ENCODE results near the gene PEAK1. TPM values are rescaled to one million over a fixed set of nuclear protein-coding genes. Genes with fewer than 3 reads are reported as not detected.

Gene PEAK1
- total and polyA plus RNA-seq, 10 of the 15 experiments (the other 5 are each of a cell fraction or from before 2014, with no cell fraction given), result 0.62 to 24.2 (median 11.2) TPM

GRCh38 chr15:77144492-77145070 lies 275.3 kb downstream of the PEAK1 start (continued):
- TF ChIP-seq ZBTB33 (IDR thresholded peaks at IDR 0.05) (no peak), NR2C2 (IDR thresholded peaks at IDR 0.05; ENCODE audit: borderline replicate concordance, control insufficient read depth, insufficient read length, low read depth) (no peak), MYB (IDR thresholded peaks at IDR 0.05; ENCODE audit: borderline replicate concordance, low read depth, low read length) (no peak), STAT3 (IDR thresholded peaks at IDR 0.05; ENCODE audit: low read depth, low read length) (no peak), SP1 (IDR thresholded peaks at IDR 0.05; ENCODE audit: low read depth, low read length) (no peak), CUX1 (IDR thresholded peaks at IDR 0.05; ENCODE audit: insufficient replicate concordance, low read depth, low read length) (no peak), ETV6 (conservative IDR thresholded peaks at IDR 0.05 in 1 of 2, IDR thresholded peaks at IDR 0.05 in 1 of 2; ENCODE audit: borderline replicate concordance in 1 of 2, low read depth in 1 of 2) (no peak), KDM1A (IDR thresholded peaks at IDR 0.05; ENCODE audit: borderline replicate concordance) (no peak), ATF3 (IDR thresholded peaks at IDR 0.05; ENCODE audit: borderline replicate concordance, extremely low read depth, low read depth, low read length) (no peak), TAF1 (IDR thresholded peaks at IDR 0.05; ENCODE audit: borderline replicate concordance, low read depth, low read length) (no peak), TBL1XR1 (IDR thresholded peaks at IDR 0.05; ENCODE audit: low read depth, low read length) (no peak), REST (IDR thresholded peaks at IDR 0.05; ENCODE audit: low read depth, low read length) (no peak), BCL11A (IDR thresholded peaks at IDR 0.05; ENCODE audit: low read depth, low read length) (no peak)

All from GM12878 (cell line).